AG04450 (cell line): ENCODE data around the gene CPLX1. TPM values are rescaled to one million over a fixed set of nuclear protein-coding genes. Genes with fewer than 3 reads are reported as not detected.

ENCODE experiments used
- CTCF ChIA-PET: fragments of 300-600, 350-600 bp; formaldehyde crosslinking; extraction: SDS; loops from one replicate; lab custom pipeline; 2022; ENCODE audit warnings: antibody characterized with exemption, inconsistent platforms; lab: Charles Lee
- POLR2A ChIA-PET: fragments of 350-600 bp; formaldehyde crosslinking; extraction: SDS; loops from one replicate; lab custom pipeline; 2021; ENCODE audit warnings: antibody characterized with exemption, inconsistent platforms; lab: Yijun Ruan, JAX
- DNase-seq: peaks from one replicate; pipeline ENCODE4 v3.0.0-alpha.2; 2011; ENCODE audit warnings: low read depth, low spot score
- H3K27ac ChIP-seq: one replicate; pipeline ENCODE4 v1.5.1; 2012; ENCODE audit warnings: low read depth, low read length, control low read depth
- H3K27me3 ChIP-seq: one replicate; pipeline ENCODE4 v1.6.0; 2012; ENCODE audit warnings: low read length; ENCODE audit not compliant: control insufficient read depth, insufficient read depth
- H3K4me3 ChIP-seq: 2 replicates; pipeline ENCODE4 v1.5.1; 2011; ENCODE audit warnings: mild to moderate bottlenecking, low read depth, low read length, control low read depth
- H3K9me3 ChIP-seq: 2 replicates; pipeline ENCODE4 v1.5.1; 2012; ENCODE audit warnings: low read length; ENCODE audit not compliant: control insufficient read depth, insufficient read depth
- CTCF ChIP-seq: IDR thresholded peaks from 2 replicates; pipeline ENCODE4 v1.5.1; 2011; ENCODE audit warnings: low read depth, low read length, control low read depth, inconsistent platforms
- polyA plus RNA-seq: library from polyadenylated mRNA; depleted of rRNA; stranded (reverse); fragments of >200 nt; gene quantifications from 2 replicates; pipeline ENCODE4 v1.2.3, GENCODE V29; 2011

Gene CPLX1
- polyA plus RNA-seq, 1 experiment = not detected

- no peak for DNase-seq
- no peak for TF ChIP-seq CTCF
- POLR2A ChIA-PET = interaction anchor here (0.9 kb wide), 1 partner anchor 10 kb away, joined by 4 read pairs; no protein-coding TSS in a partner anchor
- Histone ChIP-seq H3K9me3 (peaks cover 3% of the 10 kb centered on the region; the same call in 1 of the 2 replicates), H3K27ac (no peak overlapping the region), H3K27me3 (no peaks in the 10 kb centered on the region), H3K4me3 (no peak overlapping the region)
- CTCF ChIA-PET = no interaction called here
These were observed 54.5 kb downstream of the CPLX1 start for GRCh38 chr4:771464-771863.

GRCh38 chr4:770022-770421, 55.9 kb downstream of the CPLX1 start:
- ChIA-PET CTCF (no interaction called here), POLR2A (interaction anchor here (0.8 kb wide), 1 partner anchor 12 kb away, joined by 3 read pairs; no protein-coding TSS in a partner anchor)
- Histone ChIP-seq H3K27me3 (no peaks in the 10 kb centered on the region), H3K27ac (no peak overlapping the region), H3K4me3 (no peak overlapping the region), H3K9me3 (peaks cover 3% of the 10 kb centered on the region; the same call in 1 of the 2 replicates)
- no peak for DNase-seq
- no peak for TF ChIP-seq CTCF

- peaks cover 3% of the 10 kb centered on the region; the same call in 1 of the 2 replicates for H3K9me3 ChIP-seq
- no peaks in the 10 kb centered on the region for H3K27me3 ChIP-seq
- no peak overlapping the region for H3K27ac ChIP-seq
- POLR2A ChIA-PET = no interaction called here
- no peak overlapping the region for H3K4me3 ChIP-seq
- no peak for TF ChIP-seq CTCF
- no peak for DNase-seq
- CTCF ChIA-PET = no interaction called here
These were observed 56.4 kb downstream of the CPLX1 start for GRCh38 chr4:769511-769910.

DNA sequence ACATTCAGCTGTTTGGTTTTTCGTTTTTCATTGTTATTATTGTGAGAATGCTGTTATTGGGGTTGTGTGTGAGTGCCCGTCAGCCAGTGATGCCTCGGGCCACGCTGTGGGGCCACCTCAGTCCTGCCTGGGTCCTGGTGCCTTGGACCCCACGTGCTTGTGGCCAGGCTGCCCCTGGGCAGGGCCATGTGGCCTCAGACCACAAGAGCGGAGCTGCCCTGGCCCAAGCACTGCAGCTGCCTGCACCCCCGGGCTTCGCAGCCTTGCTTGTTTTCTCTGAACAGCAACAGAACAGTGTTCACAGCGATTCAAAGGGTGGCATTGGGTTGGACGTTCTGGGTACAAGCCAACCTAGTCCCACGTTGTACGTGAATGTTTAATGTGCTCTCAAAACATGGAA, 56.9 kb downstream of the CPLX1 start:
- no peak for TF ChIP-seq CTCF
- POLR2A ChIA-PET = no interaction called here
- no peak for DNase-seq
- Histone ChIP-seq H3K27ac (no peak overlapping the region), H3K4me3 (no peak overlapping the region), H3K27me3 (no peaks in the 10 kb centered on the region), H3K9me3 (peaks cover 7% of the 10 kb centered on the region; the same call in 1 of the 2 replicates)
- CTCF ChIA-PET = no interaction called here

GRCh38 chr4:768076-768475, 57.9 kb downstream of the CPLX1 start:
- ChIA-PET CTCF (interaction anchor here (0.6 kb wide), 1 partner anchor 26 kb away, joined by 3 read pairs; no protein-coding TSS in a partner anchor), POLR2A (no interaction called here)
- Histone ChIP-seq H3K27ac (no peak overlapping the region), H3K27me3 (no peaks in the 10 kb centered on the region), H3K4me3 (no peak overlapping the region), H3K9me3 (peaks cover 7% of the 10 kb centered on the region; the same call in 1 of the 2 replicates)
- DNase-seq = no peak
- TF ChIP-seq CTCF = no peak
